HUDEP-2 (cell line): ENCODE data around the gene IL23R.

Experiments
- DNase-seq, 76 experiments: peaks; one replicate each; lab custom pipeline; 2025; ENCODE audit not compliant: unreplicated experiment in 76 of 76; lab: John Stamatoyannopoulos, UW

Gene IL23R, protein sequence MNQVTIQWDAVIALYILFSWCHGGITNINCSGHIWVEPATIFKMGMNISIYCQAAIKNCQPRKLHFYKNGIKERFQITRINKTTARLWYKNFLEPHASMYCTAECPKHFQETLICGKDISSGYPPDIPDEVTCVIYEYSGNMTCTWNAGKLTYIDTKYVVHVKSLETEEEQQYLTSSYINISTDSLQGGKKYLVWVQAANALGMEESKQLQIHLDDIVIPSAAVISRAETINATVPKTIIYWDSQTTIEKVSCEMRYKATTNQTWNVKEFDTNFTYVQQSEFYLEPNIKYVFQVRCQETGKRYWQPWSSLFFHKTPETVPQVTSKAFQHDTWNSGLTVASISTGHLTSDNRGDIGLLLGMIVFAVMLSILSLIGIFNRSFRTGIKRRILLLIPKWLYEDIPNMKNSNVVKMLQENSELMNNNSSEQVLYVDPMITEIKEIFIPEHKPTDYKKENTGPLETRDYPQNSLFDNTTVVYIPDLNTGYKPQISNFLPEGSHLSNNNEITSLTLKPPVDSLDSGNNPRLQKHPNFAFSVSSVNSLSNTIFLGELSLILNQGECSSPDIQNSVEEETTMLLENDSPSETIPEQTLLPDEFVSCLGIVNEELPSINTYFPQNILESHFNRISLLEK

GRCh38 chr1:67166196-67166595, at the start of gene IL23R:
Gene IL23R, plus strand, starts transcription at chr1:67166454. Its CDS starts 1,667 bp downstream, at chr1:67168121.
- no peak for DNase-seq

DNA sequence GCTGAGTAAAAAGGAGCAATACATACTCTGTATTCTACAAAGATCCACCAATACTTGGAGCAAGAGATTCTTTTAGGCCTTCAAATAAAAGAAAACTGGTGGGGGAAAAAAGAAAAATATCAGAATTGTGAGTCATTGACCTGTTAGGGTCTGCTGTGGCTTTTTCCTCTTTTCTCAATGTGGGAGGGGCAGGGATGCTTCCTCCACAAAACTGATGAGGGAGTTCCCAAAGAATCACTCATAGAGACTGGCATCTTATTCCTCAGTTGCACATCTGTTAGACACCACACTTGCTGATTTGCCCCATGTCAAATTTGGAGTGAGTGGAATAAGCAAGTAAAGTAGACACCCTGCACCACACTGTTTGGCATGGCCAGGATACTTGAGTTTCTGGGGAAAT, 48.1 kb upstream of the IL23R start:
- no peak for DNase-seq

DNA sequence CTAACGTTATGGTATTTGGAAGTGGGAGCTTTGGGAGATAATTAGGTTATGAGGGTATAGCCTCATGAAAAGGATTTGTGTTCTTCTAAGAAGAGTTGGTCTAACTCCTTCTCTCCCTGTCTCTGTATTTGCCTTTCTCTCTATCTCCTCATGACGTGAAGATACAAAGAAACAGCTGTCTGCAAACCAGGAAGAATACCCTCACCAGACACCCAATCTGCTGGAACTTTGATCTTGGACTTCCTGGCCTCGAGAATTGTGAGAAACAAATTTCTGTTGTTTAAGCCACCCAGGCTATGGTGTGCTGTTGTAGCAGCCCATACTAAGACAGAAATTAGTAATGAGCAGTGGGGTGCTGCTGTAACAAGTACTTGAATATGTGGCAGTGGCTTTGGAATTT, 47.6 kb upstream of the IL23R start:
- DNase-seq = no peak

DNA sequence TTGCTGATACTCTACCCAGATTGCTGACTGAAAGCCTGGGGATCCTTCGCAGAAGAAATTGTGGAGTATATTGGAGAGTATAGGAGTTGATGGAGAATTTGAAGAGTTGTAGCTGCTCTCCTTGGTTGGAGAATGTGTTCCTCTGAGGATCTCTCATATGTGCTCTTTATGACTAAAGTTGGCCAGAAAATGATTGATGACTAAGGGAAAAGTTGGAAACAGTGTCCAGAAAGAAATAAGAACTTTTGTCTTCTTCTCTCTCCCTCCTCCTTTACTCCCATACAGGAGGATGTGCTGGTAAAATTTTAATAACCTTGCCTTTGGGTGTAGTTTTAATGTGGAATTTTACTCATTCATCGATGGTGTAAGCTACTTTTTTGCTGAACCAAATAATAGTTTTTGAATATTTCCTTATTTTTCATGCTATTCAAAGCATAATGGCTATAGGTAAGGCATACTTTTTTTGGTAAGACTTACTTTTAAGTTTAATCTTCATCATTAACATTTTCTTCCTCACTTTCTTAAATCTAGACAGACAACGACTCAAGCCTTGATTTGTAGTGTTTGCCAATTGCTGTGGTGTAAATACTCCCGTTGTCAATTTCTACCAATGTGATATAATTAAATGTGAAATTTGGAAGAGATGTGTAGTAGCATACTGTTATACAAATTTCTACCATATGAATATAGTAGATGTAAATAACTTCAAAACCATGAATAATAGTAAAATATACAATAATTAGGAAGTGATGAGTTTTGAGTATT, 45.2 kb upstream of the IL23R start:
- DNase-seq = no peak

- no peak for DNase-seq
These were observed 41.8 kb upstream of the IL23R start for GRCh38 chr1:67124455-67124854.

GRCh38 chr1:67126111-67126746, 40.0 kb upstream of the IL23R start:
- no peak for DNase-seq

GRCh38 chr1:67126974-67127373, 39.3 kb upstream of the IL23R start:
- DNase-seq = no peak

GRCh38 chr1:67130673-67131072, 35.6 kb upstream of the IL23R start:
- DNase-seq = no peak

GRCh38 chr1:67133177-67133576, 33.1 kb upstream of the IL23R start:
- DNase-seq = peak in 1 of 76 experiments; percentile 9

- DNase-seq = no peak
These were observed 31.6 kb upstream of the IL23R start, which contains the start of gene C1orf141 for GRCh38 chr1:67134695-67135094. Gene C1orf141, minus strand, starts transcription at chr1:67134970. Its CDS starts 7,730 bp downstream, at chr1:67127240.

DNA sequence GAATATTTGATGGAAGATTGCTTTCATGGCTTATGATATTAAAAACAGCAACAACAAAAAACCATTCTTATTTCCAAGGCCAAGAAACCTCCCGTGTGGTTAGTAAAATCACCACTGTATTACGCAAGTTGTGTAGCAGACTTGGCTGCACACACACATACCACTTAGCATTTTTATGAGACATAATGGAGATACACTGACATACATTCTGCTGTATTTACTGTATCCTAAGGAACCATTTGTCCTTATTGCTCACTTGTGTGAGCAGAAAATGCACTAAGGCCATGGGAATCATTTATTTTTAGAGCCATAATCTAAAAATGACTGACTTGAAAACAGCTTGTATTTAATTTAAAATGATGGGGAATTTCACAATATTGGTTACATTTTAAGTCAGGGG, 30.9 kb upstream of the IL23R start:
- DNase-seq = no peak

DNA sequence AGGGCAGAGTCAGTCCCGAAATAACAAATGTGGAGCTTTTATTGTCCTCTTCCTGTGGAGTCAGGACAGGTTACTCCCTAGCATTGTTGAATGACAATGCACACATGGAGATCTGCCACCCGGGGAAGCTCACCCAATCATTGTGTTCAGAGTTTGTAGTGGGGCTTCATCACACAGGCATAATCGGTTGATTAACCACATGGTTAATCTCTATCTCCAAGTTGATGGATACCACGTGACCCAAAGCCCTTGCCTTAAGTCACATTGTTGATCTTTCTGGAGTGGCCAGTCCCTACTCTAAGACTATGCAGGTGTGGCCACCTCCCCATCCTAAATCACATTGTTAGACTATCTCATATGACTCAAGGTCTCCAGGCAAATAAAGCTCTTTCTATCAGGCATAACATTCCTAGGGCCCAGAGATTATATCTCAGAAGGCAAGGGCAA, 28.9 kb upstream of the IL23R start:
- DNase-seq = no peak

DNA sequence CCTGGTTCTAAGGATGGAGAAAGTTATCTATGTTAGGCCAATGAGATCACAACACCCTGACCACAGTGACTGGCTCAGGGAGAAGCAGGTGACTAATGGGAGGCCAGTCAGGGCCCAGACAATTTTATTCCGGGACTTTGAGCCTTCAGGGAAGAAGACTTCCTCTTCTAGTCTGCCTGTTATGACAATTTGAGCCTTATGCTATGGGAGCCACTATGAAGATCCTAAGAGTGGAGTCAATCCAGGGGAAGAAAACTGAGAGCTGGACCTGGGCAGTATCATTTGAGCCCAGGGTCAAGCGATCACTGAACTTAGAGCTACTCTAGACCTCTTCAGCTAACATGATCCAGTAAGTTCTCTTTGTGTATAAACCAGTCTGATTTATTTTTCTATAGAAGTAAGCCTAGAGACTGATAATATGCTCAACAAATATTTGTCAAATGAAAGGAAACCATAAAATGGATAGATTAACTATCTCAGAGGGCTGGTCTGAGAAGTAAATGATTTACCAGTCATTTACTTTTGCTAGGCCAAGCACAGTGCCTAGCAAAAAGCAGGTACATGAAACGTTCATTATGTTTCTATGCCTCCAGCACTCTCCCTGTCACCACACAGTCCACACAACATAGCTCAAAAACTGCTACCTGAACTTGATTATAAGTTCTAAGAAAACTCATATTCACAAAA, 27.3 kb upstream of the IL23R start:
- no peak for DNase-seq

DNA sequence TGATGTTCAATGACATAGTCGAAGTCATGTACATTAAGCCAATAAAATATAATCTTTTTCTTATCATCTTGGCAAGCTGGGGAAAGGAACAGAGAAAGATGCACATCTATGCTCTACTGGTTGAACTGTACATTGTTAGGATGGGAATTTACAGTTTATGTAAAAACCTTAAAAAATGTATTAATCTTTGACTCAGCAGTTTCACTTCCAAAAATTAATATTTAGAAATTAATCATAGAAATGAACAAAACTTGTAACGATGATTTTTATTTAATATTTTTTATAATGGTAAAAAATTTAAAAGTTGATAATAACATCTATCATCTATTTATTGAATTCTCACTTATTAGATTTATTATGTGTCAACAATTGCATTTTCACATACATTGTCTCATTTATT, 25.8 kb upstream of the IL23R start:
- no peak for DNase-seq

- peak in 21 of 76 experiments; percentile 1 to 33 (median 12) for DNase-seq
These were observed 24.4 kb upstream of the IL23R start for GRCh38 chr1:67141832-67142231.

GRCh38 chr1:67142931-67143330, 23.3 kb upstream of the IL23R start:
- DNase-seq = no peak

DNA sequence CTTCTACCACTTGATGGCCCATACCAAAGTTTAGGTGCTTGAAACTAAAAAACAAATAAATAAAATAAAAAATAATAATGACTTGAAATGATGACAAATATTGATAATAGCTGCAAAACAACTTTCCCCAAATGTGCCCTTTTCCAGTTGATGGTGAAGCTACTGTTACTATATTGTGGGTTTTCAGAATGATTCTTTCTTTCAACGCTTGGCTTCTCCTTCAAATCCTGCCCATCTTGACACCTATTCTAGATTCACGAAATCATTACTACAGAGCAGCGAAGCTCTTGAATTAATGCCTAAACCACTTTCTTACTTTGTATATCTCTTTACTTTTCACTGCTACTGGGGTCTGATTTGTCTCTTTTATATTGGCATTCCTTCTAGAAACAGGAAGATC, 22.3 kb upstream of the IL23R start:
- DNase-seq = no peak

GRCh38 chr1:67144696-67145095, 21.6 kb upstream of the IL23R start:
- DNase-seq = no peak

DNA sequence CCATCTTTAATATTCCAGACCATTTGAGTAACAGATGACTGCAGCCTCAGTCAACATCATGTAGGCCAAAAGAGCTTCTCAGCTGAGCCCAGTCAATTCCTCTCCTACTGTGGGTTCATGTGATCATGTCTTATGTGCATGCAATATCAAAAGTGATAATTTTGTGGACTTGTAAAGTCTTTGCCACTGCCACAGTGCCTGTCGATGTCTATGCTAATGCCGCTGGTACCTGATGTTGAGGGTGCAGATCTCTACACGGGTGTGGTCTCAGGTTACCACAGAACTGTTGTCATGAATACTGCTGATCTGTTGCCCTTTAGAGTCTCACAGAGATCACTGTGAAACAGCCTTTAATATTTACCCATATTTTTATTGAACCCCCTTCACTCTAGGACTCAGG, 20.2 kb upstream of the IL23R start:
- no peak for DNase-seq

DNA sequence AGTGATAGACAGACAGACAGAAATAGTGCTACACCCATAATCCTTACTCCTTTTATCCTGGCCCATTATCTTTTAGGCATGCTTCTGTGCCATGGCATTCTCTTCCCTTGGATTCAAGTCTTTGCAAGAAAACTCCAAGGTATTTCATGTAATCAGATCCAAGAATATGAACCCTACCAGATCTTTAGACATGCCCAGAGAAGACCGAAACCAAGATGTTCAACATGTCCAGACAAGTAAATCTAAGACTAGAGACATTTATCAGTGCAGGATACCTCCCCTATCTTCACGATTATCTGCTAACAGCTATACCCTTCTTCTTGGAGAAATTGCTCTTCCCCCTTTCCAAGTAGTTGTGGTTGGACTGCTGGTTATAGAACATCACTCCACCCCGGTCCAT, 19.7 kb upstream of the IL23R start:
- DNase-seq = no peak
